ENCODE results near the gene CDKN2B-AS1.

Gene CDKN2B-AS1

DNA sequence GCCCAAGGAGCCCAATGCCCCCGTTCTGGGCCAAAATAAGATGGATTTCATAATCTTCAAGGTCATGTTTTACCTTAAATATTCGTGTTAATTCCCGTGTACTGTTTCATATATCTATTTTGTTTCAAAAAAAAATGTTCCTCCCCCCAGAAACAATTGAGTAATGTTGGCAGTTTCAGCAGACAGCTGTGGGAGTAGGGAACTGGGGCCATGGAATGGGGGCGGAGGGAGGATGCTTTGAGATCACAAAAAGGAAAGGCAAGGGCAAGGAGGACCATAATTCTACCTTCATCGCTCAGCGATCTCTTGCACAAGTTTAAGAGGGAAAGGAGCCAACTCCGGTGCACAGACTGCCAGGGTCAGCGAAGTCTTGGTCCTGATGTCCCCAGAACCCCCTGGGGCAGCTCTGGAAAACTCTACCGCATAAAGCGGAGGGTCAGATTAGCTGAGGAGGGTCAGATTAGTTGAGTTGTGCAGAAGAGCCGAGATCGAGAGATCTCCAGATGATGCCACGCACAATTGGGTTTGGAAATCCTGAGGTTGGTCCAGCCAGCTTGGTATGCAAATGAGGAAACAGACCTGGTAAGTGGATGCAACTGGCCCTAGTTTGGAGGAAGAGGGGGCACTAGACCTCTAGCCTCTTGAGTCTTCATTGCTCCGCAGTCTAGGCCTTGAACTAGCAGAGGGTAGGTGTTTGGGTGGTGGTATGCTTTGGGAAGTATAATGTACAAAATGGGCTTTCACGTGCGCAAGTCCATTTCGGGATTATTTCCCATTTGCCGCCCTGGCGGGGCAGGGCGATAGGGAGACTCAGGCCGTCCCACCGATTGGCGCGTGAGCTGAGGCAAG lies 24.4 kb upstream of the CDKN2B-AS1 start:
- DNase-seq (ENCODE audit: low read depth in 1 of 2, low spot score in 1 of 2), result no peak
- no peak for TF ChIP-seq JUND (IDR thresholded peaks at IDR 0.05; ENCODE audit: low read depth)
- in situ Hi-C loops (cut with HindIII; ENCODE audit: low pct_unique_long_range_greater_than_20kb, low sequenced_read_pairs), result no loop called here

DNA sequence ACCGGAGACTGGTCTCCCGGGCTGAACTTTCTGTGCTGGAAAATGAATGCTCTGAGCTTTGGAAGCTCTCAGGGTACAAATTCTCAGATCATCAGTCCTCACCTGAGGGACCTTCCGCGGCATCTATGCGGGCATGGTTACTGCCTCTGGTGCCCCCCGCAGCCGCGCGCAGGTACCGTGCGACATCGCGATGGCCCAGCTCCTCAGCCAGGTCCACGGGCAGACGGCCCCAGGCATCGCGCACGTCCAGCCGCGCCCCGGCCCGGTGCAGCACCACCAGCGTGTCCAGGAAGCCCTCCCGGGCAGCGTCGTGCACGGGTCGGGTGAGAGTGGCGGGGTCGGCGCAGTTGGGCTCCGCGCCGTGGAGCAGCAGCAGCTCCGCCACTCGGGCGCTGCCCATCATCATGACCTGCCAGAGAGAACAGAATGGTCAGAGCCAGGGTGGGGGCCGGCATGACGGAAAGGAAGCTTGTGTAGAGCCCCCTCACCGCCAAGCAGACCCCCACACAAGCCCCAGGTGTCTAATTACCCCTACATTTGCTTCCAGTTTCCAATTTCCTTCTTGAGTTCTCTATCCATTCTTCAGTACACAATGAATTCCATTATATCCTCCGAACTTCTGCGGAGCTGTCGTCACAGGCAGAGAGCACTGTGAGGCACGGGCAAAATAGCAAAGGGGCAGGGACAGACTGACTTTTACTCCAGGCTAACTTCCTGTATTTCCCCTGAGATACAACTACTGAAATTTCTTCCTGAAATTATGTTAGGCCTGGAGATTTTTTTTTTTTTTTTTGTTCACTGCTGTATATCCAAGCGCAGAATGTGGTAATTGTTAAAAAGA lies 23.6 kb upstream of the CDKN2B-AS1 start:
- DNase-seq (ENCODE audit: low read depth in 1 of 2, low spot score in 1 of 2), result no peak
- in situ Hi-C loops (cut with HindIII; ENCODE audit: low pct_unique_long_range_greater_than_20kb, low sequenced_read_pairs), result no loop called here
- no peak for TF ChIP-seq JUND (IDR thresholded peaks at IDR 0.05; ENCODE audit: low read depth)

DNA sequence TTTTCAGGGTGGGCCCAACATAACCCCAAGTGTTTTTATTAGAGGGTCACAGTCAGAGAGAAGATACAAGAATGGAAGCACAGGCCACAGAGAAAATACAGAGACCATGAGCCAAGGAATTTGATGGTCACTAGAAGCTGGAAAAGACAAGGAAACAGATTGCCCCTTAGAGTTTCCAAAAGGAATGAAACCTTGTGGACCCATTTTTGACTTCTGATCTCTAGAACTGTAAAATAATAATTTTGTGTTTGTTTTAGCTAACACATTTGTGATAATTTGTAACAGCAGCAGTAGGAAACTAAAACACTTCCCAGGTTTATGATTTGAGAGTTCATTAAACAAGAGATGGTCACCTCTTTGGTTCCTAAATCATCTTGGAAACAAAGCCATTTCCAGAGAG lies 22.2 kb upstream of the CDKN2B-AS1 start:
- in situ Hi-C loops (cut with HindIII; ENCODE audit: low pct_unique_long_range_greater_than_20kb, low sequenced_read_pairs), result no loop called here
- DNase-seq (ENCODE audit: low read depth in 1 of 2, low spot score in 1 of 2), result no peak
- TF ChIP-seq JUND (IDR thresholded peaks at IDR 0.05; ENCODE audit: low read depth), result no peak

GRCh38 chr9:21974343-21974721 lies 20.3 kb upstream of the CDKN2B-AS1 start:
- in situ Hi-C loops (cut with HindIII; ENCODE audit: low pct_unique_long_range_greater_than_20kb, low sequenced_read_pairs), result no loop called here
- no peak for DNase-seq (ENCODE audit: low read depth in 1 of 2, low spot score in 1 of 2)
- TF ChIP-seq JUND (IDR thresholded peaks at IDR 0.05; ENCODE audit: low read depth), result no peak

DNA sequence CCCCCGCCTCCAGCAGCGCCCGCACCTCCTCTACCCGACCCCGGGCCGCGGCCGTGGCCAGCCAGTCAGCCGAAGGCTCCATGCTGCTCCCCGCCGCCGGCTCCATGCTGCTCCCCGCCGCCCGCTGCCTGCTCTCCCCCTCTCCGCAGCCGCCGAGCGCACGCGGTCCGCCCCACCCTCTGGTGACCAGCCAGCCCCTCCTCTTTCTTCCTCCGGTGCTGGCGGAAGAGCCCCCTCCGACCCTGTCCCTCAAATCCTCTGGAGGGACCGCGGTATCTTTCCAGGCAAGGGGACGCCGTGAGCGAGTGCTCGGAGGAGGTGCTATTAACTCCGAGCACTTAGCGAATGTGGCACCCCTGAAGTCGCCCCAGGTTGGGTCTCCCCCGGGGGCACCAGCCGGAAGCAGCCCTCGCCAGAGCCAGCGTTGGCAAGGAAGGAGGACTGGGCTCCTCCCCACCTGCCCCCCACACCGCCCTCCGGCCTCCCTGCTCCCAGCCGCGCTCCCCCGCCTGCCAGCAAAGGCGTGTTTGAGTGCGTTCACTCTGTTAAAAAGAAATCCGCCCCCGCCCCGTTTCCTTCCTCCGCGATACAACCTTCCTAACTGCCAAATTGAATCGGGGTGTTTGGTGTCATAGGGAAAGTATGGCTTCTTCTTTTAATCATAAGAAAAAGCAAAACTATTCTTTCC lies 19.7 kb upstream of the CDKN2B-AS1 start:
- DNase-seq (ENCODE audit: low read depth in 1 of 2, low spot score in 1 of 2), result no peak
- in situ Hi-C loops (cut with HindIII; ENCODE audit: low pct_unique_long_range_greater_than_20kb, low sequenced_read_pairs), result no loop called here
- no peak for TF ChIP-seq JUND (IDR thresholded peaks at IDR 0.05; ENCODE audit: low read depth)

DNA sequence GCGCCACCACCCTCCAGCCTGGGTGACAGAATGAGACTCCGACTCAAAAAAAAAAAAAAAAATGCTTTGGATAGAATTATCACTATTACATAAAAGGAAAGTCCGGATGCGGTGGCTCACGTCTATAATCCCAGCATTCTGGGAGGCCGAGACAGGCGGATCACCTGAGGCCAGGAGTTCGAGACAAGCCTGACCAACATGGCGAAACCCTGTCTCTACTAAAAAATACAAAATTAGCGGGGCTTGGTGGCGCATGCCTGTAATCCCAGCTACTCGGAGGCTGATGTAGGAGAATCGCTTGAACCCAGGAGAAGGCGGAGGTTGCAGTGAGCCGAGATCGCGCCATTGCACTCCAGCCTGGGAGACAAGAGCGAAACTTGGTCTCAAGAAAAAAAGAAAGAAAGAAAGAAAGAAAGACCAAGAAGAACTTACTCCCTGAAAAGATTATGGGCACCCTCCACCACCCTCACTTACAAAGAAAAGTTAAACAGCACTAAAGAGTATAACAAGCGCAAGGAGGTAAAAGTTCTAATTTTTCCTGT lies 18.2 kb upstream of the CDKN2B-AS1 start:
- DNase-seq (ENCODE audit: low read depth in 1 of 2, low spot score in 1 of 2), result no peak
- no peak for TF ChIP-seq JUND (IDR thresholded peaks at IDR 0.05; ENCODE audit: low read depth)
- in situ Hi-C loops (cut with HindIII; ENCODE audit: low pct_unique_long_range_greater_than_20kb, low sequenced_read_pairs), result no loop called here

GRCh38 chr9:21982391-21982790 lies 12.2 kb upstream of the CDKN2B-AS1 start:
- TF ChIP-seq JUND (IDR thresholded peaks at IDR 0.05; ENCODE audit: low read depth), result no peak
- in situ Hi-C loops (cut with HindIII; ENCODE audit: low pct_unique_long_range_greater_than_20kb, low sequenced_read_pairs), result no loop called here
- DNase-seq (ENCODE audit: low read depth in 1 of 2, low spot score in 1 of 2), result no peak

DNA sequence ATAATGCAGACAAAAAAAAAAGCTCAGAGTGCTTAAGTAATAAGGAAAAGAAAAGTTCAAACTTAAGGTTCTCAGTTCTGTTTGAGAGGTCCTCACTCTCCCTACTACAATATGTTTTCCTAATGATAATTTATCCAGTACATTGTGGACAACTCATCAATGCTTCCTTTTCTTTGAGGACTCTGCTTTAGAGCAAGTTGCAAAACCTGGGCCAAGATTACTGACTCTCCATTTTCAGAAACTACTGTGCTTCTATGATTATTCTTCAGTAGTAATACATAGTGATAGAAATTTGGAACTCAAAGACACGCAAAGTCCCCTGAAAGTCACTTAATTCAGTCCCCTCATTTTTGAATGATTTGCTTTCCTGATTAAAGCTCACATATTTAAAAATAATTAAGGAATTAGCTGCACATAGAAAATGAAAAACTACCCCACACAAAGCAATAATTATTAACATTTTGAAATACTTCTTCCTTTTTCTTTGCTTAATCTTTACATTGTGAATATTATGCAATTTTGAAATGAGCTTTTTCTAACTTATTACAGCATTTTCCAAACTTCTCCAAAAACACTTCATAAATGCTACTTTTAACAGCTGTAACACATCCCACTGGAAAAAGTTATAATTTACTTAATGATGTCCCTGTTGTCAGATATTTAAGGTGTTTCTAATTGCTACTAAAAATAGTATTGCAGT lies 11.6 kb upstream of the CDKN2B-AS1 start:
- TF ChIP-seq JUND (IDR thresholded peaks at IDR 0.05; ENCODE audit: low read depth), result no peak
- no peak for DNase-seq (ENCODE audit: low read depth in 1 of 2, low spot score in 1 of 2)
- in situ Hi-C loops (cut with HindIII; ENCODE audit: low pct_unique_long_range_greater_than_20kb, low sequenced_read_pairs), result no loop called here

GRCh38 chr9:21983561-21983935 lies 11.0 kb upstream of the CDKN2B-AS1 start:
- no peak for DNase-seq (ENCODE audit: low read depth in 1 of 2, low spot score in 1 of 2)
- in situ Hi-C loops (cut with HindIII; ENCODE audit: low pct_unique_long_range_greater_than_20kb, low sequenced_read_pairs), result no loop called here
- no peak for TF ChIP-seq JUND (IDR thresholded peaks at IDR 0.05; ENCODE audit: low read depth)

DNA sequence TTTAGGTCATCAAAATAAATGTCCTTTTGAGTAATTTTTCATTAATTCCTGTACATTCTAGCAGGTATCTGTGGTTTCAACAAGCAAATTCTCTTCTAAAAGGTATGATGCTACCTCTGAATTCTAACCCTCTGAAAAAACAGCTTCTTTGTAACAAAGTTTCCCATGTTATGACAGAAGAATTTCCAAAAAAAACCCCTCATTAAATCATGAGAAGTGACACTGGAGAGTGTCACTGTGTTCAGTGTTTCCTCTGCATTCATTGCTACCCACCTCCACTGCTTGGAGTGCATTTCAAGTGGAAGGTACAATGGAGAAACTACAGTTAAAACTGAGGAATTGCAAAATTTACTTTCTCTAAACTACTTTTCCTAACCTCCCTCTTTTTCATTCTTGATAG lies 10.5 kb upstream of the CDKN2B-AS1 start:
- in situ Hi-C loops (cut with HindIII; ENCODE audit: low pct_unique_long_range_greater_than_20kb, low sequenced_read_pairs), result no loop called here
- no peak for DNase-seq (ENCODE audit: low read depth in 1 of 2, low spot score in 1 of 2)
- TF ChIP-seq JUND (IDR thresholded peaks at IDR 0.05; ENCODE audit: low read depth), result no peak

GRCh38 chr9:21985964-21986667 lies 8.5 kb upstream of the CDKN2B-AS1 start:
- in situ Hi-C loops (cut with HindIII; ENCODE audit: low pct_unique_long_range_greater_than_20kb, low sequenced_read_pairs), result no loop called here
- DNase-seq (ENCODE audit: low read depth in 1 of 2, low spot score in 1 of 2), result no peak
- no peak for TF ChIP-seq JUND (IDR thresholded peaks at IDR 0.05; ENCODE audit: low read depth)
